ENCODE data around the gene CHODL.

The CHODL gene

GRCh38 chr21:18244671-18245463 is at the start of gene CHODL:
Gene CHODL, plus strand, starts transcription at chr21:18244833. Its CDS starts 391 bp downstream, at chr21:18245224.
- DNase-seq, result peak; percentile 74

- no peak for DNase-seq
Observed at GRCh38 chr21:18204931-18205330, 39.7 kb upstream of the CHODL start.

- DNase-seq, result no peak
Observed at GRCh38 chr21:18218331-18218730, 26.3 kb upstream of the CHODL start.

- no peak for DNase-seq
Observed at GRCh38 chr21:18220498-18220897, 24.1 kb upstream of the CHODL start.

GRCh38 chr21:18222346-18222745 is 22.3 kb upstream of the CHODL start:
- no peak for DNase-seq

GRCh38 chr21:18228060-18228739 is 16.4 kb upstream of the CHODL start:
- peak; percentile 42 for DNase-seq

GRCh38 chr21:18235545-18235944 is 9.1 kb upstream of the CHODL start:
- no peak for DNase-seq

GRCh38 chr21:18245464-18245967 is 883 bp downstream of the CHODL start:
- peak; percentile 62 for DNase-seq

- DNase-seq, result no peak
Observed at GRCh38 chr21:18248171-18248570, 3.5 kb downstream of the CHODL start.

GRCh38 chr21:18249672-18250071 is 5.0 kb downstream of the CHODL start:
- no peak for DNase-seq

- DNase-seq, result no peak
Observed at GRCh38 chr21:18251065-18251464, 6.4 kb downstream of the CHODL start.

- DNase-seq, result no peak
Observed at GRCh38 chr21:18252256-18252655, 7.6 kb downstream of the CHODL start.

GRCh38 chr21:18252680-18253079 is 8.0 kb downstream of the CHODL start:
- peak; percentile 38 for DNase-seq

GRCh38 chr21:18253221-18253620 is 8.6 kb downstream of the CHODL start:
- DNase-seq, result no peak

GRCh38 chr21:18253799-18254198 is 9.2 kb downstream of the CHODL start:
- DNase-seq, result no peak

- no peak for DNase-seq
Observed at GRCh38 chr21:18265944-18266343, 21.3 kb downstream of the CHODL start.

GRCh38 chr21:18267496-18267895 is 22.9 kb downstream of the CHODL start:
- no peak for DNase-seq

GRCh38 chr21:18268906-18269305 is 24.3 kb downstream of the CHODL start:
- no peak for DNase-seq

- no peak for DNase-seq
Observed at GRCh38 chr21:18269856-18270255, 25.2 kb downstream of the CHODL start.

GRCh38 chr21:18273400-18273799 is 28.8 kb downstream of the CHODL start:
- DNase-seq, result no peak

GRCh38 chr21:18274370-18274769 is 29.7 kb downstream of the CHODL start:
- DNase-seq, result no peak

GRCh38 chr21:18275781-18276180 is 31.1 kb downstream of the CHODL start:
- DNase-seq, result no peak

- no peak for DNase-seq
Observed at GRCh38 chr21:18285379-18285778, 40.7 kb downstream of the CHODL start.

- DNase-seq, result no peak
Observed at GRCh38 chr21:18289876-18290275, 45.2 kb downstream of the CHODL start.

Data from left hindlimb (tissue), 1 donor.